ENCODE data around the gene AK5. TPM values are rescaled to one million over a fixed set of nuclear protein-coding genes. Genes with fewer than 3 reads are reported as not detected.
"Not testable (repeated sequence)": the region's sequence is repeated elsewhere in the genome, so short reads cannot be mapped to it uniquely, and the experiment has no call there.

Gene AK5
- total and polyA plus RNA-seq, 5 donors from 2014 or later = 7.3 to 22.5 (median 9.7) TPM

GRCh38 chr1:77418055-77418454 lies 136.2 kb downstream of the AK5 start:
- not testable (repeated sequence) for H3K4me3 Mint-ChIP-seq; H3K27ac ChIP-seq (ENCODE audit: insufficient read depth, low read length, poor library complexity, severe bottlenecking); H3K9me3 ChIP-seq (ENCODE audit: control insufficient read depth in 2 of 2, low read length in 2 of 2); H3K9me3 Mint-ChIP-seq; H3K27me3 ChIP-seq (ENCODE audit: control insufficient read depth, insufficient read depth, low read length); H3K4me3 ChIP-seq (ENCODE audit: low read depth, low read length); H3K27ac Mint-ChIP-seq; H3K36me3 ChIP-seq (ENCODE audit: control insufficient read depth, insufficient read depth, low read length); DNase-seq; ATAC-seq (ENCODE audit: low read depth in 2 of 2)
- H3K27me3 Mint-ChIP-seq = peaks cover 15% of the 10 kb centered on the region
- peaks cover 54% of the 10 kb centered on the region for H3K36me3 Mint-ChIP-seq
- peaks cover 36% of the 10 kb centered on the region for H3K4me1 ChIP-seq (ENCODE audit: control insufficient read depth, insufficient read depth, low read length, poor library complexity, severe bottlenecking)
- H3K4me1 Mint-ChIP-seq = peaks cover 18 to 62% (median 52%) of the 10 kb centered on the region in 4 donors

GRCh38 chr1:77421504-77422233 lies 139.8 kb downstream of the AK5 start:
- peaks cover 21% of the 10 kb centered on the region for H3K4me1 ChIP-seq (ENCODE audit: control insufficient read depth, insufficient read depth, low read length, poor library complexity, severe bottlenecking)
- H3K36me3 ChIP-seq (ENCODE audit: control insufficient read depth, insufficient read depth, low read length) = no peaks in the 10 kb centered on the region
- H3K4me1 Mint-ChIP-seq = peaks cover 10 to 61% (median 42%) of the 10 kb centered on the region in 4 donors
- peak; percentile 74 to 75 for ATAC-seq (ENCODE audit: low read depth in 2 of 2)
- no peaks in the 10 kb centered on the region for H3K9me3 ChIP-seq (ENCODE audit: control insufficient read depth in 2 of 2, low read length in 2 of 2)
- peaks cover 2% of the 10 kb centered on the region for H3K27me3 ChIP-seq (ENCODE audit: control insufficient read depth, insufficient read depth, low read length)
- H3K36me3 Mint-ChIP-seq = peaks cover 54% of the 10 kb centered on the region
- H3K27ac Mint-ChIP-seq = peak overlapping the region in 2 of 3 donors; percentile 78 to 82
- H3K4me3 Mint-ChIP-seq = peak overlapping the region in 2 of 4 donors; percentile 16 to 73
- peaks cover 7% of the 10 kb centered on the region for H3K27me3 Mint-ChIP-seq
- H3K4me3 ChIP-seq (ENCODE audit: low read depth, low read length) = peak overlapping the region; percentile 21
- H3K9me3 Mint-ChIP-seq = peaks cover 0 to 20% (median 8%) of the 10 kb centered on the region in 7 donors
- DNase-seq = peak in 2 of 3 donors; percentile 24 to 51
- H3K27ac ChIP-seq (ENCODE audit: insufficient read depth, low read length, poor library complexity, severe bottlenecking) = no peak overlapping the region

DNA sequence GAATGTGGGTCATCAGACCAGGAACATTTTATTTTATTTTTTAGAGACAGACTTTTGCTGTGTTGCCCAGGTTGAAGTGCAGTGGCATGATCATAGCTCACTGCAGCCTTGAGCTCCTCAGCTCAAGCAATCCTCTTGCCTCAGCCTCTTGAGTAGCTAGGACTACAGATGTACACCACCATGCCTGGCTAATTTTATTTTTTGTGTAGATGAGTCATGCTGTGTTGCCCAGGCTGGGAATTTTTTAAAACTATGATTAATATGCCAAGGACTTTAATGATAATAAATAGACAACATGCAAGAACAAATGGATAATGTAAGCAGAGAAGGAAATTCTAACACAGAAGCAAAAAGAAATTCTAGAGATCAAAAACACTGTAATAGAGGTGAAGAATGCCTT lies 142.4 kb downstream of the AK5 start:
- peak overlapping the region; percentile 2 to 38 (median 26) for H3K27ac Mint-ChIP-seq
- no peak overlapping the region for H3K4me3 ChIP-seq (ENCODE audit: low read depth, low read length)
- no peak overlapping the region for H3K27ac ChIP-seq (ENCODE audit: insufficient read depth, low read length, poor library complexity, severe bottlenecking)
- no peaks in the 10 kb centered on the region for H3K27me3 ChIP-seq (ENCODE audit: control insufficient read depth, insufficient read depth, low read length)
- H3K4me1 Mint-ChIP-seq = peaks cover 7 to 49% (median 36%) of the 10 kb centered on the region in 4 donors
- no peak overlapping the region for H3K4me3 Mint-ChIP-seq
- peaks cover 38% of the 10 kb centered on the region for H3K36me3 Mint-ChIP-seq
- peaks cover 21% of the 10 kb centered on the region for H3K4me1 ChIP-seq (ENCODE audit: control insufficient read depth, insufficient read depth, low read length, poor library complexity, severe bottlenecking)
- H3K9me3 Mint-ChIP-seq = peaks cover 0 to 20% (median 7%) of the 10 kb centered on the region in 7 donors
- H3K9me3 ChIP-seq (ENCODE audit: control insufficient read depth in 2 of 2, low read length in 2 of 2) = peaks cover 8 to 10% of the 10 kb centered on the region in 2 experiments
- DNase-seq = no peak
- no peaks in the 10 kb centered on the region for H3K36me3 ChIP-seq (ENCODE audit: control insufficient read depth, insufficient read depth, low read length)
- ATAC-seq (ENCODE audit: low read depth in 2 of 2) = no peak
- peaks cover 4% of the 10 kb centered on the region for H3K27me3 Mint-ChIP-seq

DNA sequence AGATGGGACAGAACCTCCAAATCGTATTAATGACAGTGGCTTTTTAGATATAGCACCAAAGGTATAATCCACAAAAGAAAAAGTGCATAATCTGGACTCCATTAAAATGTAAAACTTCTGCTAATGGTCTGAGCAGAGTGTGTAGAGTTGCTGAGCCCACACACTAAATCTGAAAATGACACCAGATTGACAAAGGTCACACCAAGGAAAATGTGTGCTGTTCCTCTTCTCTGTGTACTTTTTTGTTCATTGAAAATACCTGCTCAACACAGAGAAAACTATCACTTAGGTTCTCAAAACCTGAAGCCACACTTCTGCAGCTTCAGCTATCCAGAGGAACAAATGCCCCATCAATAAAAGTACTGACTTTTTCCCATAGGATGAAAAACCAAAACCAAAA lies 146.2 kb downstream of the AK5 start:
- DNase-seq (no peak), ATAC-seq (ENCODE audit: low read depth in 2 of 2) (no peak)
- peaks cover 22% of the 10 kb centered on the region for H3K36me3 Mint-ChIP-seq
- no peaks in the 10 kb centered on the region for H3K36me3 ChIP-seq (ENCODE audit: control insufficient read depth, insufficient read depth, low read length)
- H3K4me3 ChIP-seq (ENCODE audit: low read depth, low read length) = no peak overlapping the region
- H3K9me3 ChIP-seq (ENCODE audit: control insufficient read depth in 2 of 2, low read length in 2 of 2) = peaks cover 8 to 10% of the 10 kb centered on the region in 2 experiments
- H3K27ac Mint-ChIP-seq = no peak overlapping the region
- peaks cover 0 to 20% (median 7%) of the 10 kb centered on the region in 7 donors for H3K9me3 Mint-ChIP-seq
- H3K27me3 Mint-ChIP-seq = peaks cover 4% of the 10 kb centered on the region
- H3K27ac ChIP-seq (ENCODE audit: insufficient read depth, low read length, poor library complexity, severe bottlenecking) = no peak overlapping the region
- H3K4me3 Mint-ChIP-seq = no peak overlapping the region
- no peaks in the 10 kb centered on the region for H3K27me3 ChIP-seq (ENCODE audit: control insufficient read depth, insufficient read depth, low read length)
- peaks cover 33% of the 10 kb centered on the region for H3K4me1 ChIP-seq (ENCODE audit: control insufficient read depth, insufficient read depth, low read length, poor library complexity, severe bottlenecking)
- peaks cover 3 to 21% (median 10%) of the 10 kb centered on the region in 4 donors for H3K4me1 Mint-ChIP-seq

DNA sequence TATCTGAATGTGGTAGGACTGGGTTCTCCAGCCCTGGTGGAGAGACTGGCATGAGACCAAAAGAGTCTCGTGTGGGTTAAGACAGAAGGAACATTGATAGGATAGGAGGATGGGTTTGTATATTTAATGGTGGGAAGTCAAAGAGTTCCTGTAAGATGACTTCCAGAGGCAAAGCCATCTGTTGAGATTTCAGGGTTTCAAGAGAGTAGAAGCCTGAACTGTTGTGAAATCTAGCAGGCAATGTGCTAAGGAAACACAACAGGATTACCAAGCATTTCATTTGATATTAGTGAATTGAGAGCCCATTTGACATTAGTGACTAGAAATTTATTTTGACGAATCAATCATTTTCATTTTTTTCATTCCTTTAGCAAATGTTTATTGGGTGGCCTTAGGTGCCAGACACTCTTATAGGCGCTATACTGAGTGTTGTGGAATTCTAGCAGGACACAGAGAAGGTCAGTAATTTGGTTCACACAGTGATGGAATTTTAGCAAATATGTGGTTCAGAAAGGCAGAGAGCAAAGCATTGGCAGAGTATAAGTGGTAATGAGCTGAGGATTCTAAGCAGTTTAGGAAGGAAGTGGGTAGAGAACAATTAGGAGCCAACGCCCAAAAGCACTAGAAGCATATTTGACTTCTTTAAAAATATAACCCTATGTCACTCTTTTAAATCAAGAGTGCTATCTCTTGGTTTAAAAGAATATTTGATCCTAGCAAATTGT lies 149.3 kb downstream of the AK5 start:
- Histone ChIP-seq H3K4me1 (ENCODE audit: control insufficient read depth, insufficient read depth, low read length, poor library complexity, severe bottlenecking) (peaks cover 41% of the 10 kb centered on the region), H3K4me3 (ENCODE audit: low read depth, low read length) (peak overlapping the region; percentile 66), H3K27me3 (ENCODE audit: control insufficient read depth, insufficient read depth, low read length) (no peaks in the 10 kb centered on the region), H3K9me3 (ENCODE audit: control insufficient read depth in 2 of 2, low read length in 2 of 2) (peaks cover 8 to 10% of the 10 kb centered on the region in 2 experiments), H3K36me3 (ENCODE audit: control insufficient read depth, insufficient read depth, low read length) (no peaks in the 10 kb centered on the region), H3K27ac (ENCODE audit: insufficient read depth, low read length, poor library complexity, severe bottlenecking) (peak overlapping the region; percentile 69)
- H3K9me3 Mint-ChIP-seq = peaks cover 0 to 10% (median 6%) of the 10 kb centered on the region in 7 donors
- peaks cover 9% of the 10 kb centered on the region for H3K27me3 Mint-ChIP-seq
- H3K4me3 Mint-ChIP-seq = no peak overlapping the region
- ATAC-seq (ENCODE audit: low read depth in 2 of 2) (peak; percentile 97 to 98), DNase-seq (peak in 2 of 3 donors; percentile 68 to 86)
- H3K4me1 Mint-ChIP-seq = peaks cover 13 to 28% (median 17%) of the 10 kb centered on the region in 4 donors
- peaks cover 12% of the 10 kb centered on the region for H3K36me3 Mint-ChIP-seq
- H3K27ac Mint-ChIP-seq = no peak overlapping the region

DNA sequence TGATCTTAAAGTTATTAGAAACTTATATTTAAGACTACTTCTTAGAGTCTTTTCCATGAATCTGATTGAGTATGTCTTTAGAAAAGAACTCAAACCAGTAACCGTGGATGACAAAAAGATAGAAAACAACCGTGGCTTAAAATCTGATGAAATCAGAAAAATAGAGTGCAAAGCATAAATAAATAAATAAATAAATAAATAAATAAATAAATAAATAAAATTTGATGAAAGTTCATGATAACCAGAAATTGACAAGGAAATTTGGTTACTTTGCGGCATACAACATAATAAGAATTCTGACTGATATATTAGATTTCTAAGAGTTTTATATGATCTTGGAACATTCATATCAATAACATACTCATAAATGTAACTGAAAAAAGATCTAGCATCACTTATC lies 152.1 kb downstream of the AK5 start:
- no peak overlapping the region for H3K4me3 Mint-ChIP-seq
- no peaks in the 10 kb centered on the region for H3K27me3 ChIP-seq (ENCODE audit: control insufficient read depth, insufficient read depth, low read length)
- no peaks in the 10 kb centered on the region for H3K36me3 ChIP-seq (ENCODE audit: control insufficient read depth, insufficient read depth, low read length)
- peaks cover 9% of the 10 kb centered on the region for H3K27me3 Mint-ChIP-seq
- H3K4me1 ChIP-seq (ENCODE audit: control insufficient read depth, insufficient read depth, low read length, poor library complexity, severe bottlenecking) = peaks cover 41% of the 10 kb centered on the region
- H3K9me3 ChIP-seq (ENCODE audit: control insufficient read depth in 2 of 2, low read length in 2 of 2) = peaks cover 0 to 3% of the 10 kb centered on the region in 2 experiments
- H3K36me3 Mint-ChIP-seq = peaks cover 11% of the 10 kb centered on the region
- H3K4me1 Mint-ChIP-seq = peaks cover 26 to 48% (median 30%) of the 10 kb centered on the region in 4 donors
- DNase-seq (no peak), ATAC-seq (ENCODE audit: low read depth in 2 of 2) (no peak)
- no peak overlapping the region for H3K27ac ChIP-seq (ENCODE audit: insufficient read depth, low read length, poor library complexity, severe bottlenecking)
- H3K27ac Mint-ChIP-seq = peak overlapping the region in 1 of 3 donors; percentile 97
- H3K4me3 ChIP-seq (ENCODE audit: low read depth, low read length) = no peak overlapping the region
- peaks cover 1 to 5% (median 3%) of the 10 kb centered on the region in 7 donors for H3K9me3 Mint-ChIP-seq

- Histone ChIP-seq H3K4me3 (ENCODE audit: low read depth, low read length) (peak overlapping the region; percentile 51), H3K36me3 (ENCODE audit: control insufficient read depth, insufficient read depth, low read length) (no peaks in the 10 kb centered on the region), H3K27ac (ENCODE audit: insufficient read depth, low read length, poor library complexity, severe bottlenecking) (no peak overlapping the region), H3K27me3 (ENCODE audit: control insufficient read depth, insufficient read depth, low read length) (no peaks in the 10 kb centered on the region), H3K4me1 (ENCODE audit: control insufficient read depth, insufficient read depth, low read length, poor library complexity, severe bottlenecking) (peaks cover 36% of the 10 kb centered on the region), H3K9me3 (ENCODE audit: control insufficient read depth in 2 of 2, low read length in 2 of 2) (peaks cover 3 to 7% of the 10 kb centered on the region in 2 experiments)
- Mint-ChIP-seq H3K27me3 (peaks cover 12% of the 10 kb centered on the region), H3K36me3 (peaks cover 13% of the 10 kb centered on the region), H3K4me3 (peak overlapping the region in 3 of 4 donors; percentile 22 to 59 (median 39)), H3K4me1 (peaks cover 26 to 53% (median 31%) of the 10 kb centered on the region in 4 donors), H3K9me3 (peaks cover 1 to 11% (median 5%) of the 10 kb centered on the region in 7 donors), H3K27ac (peak overlapping the region; percentile 18 to 97 (median 70))
- DNase-seq = peak in 1 of 3 donors; percentile 37
- no peak for ATAC-seq (ENCODE audit: low read depth in 2 of 2)
Measured at GRCh38 chr1:77434967-77435366, 153.1 kb downstream of the AK5 start.
